Inflammatory macrophage treated with lipopolysaccharide for 1 hour (primary cell): ENCODE measurements around the gene NUP205.

Source experiments
- DNase-seq, 2 donors: peaks; one replicate each; pipeline ENCODE4 v3.0.0-alpha.2; 2020 to 2022

Gene NUP205, protein sequence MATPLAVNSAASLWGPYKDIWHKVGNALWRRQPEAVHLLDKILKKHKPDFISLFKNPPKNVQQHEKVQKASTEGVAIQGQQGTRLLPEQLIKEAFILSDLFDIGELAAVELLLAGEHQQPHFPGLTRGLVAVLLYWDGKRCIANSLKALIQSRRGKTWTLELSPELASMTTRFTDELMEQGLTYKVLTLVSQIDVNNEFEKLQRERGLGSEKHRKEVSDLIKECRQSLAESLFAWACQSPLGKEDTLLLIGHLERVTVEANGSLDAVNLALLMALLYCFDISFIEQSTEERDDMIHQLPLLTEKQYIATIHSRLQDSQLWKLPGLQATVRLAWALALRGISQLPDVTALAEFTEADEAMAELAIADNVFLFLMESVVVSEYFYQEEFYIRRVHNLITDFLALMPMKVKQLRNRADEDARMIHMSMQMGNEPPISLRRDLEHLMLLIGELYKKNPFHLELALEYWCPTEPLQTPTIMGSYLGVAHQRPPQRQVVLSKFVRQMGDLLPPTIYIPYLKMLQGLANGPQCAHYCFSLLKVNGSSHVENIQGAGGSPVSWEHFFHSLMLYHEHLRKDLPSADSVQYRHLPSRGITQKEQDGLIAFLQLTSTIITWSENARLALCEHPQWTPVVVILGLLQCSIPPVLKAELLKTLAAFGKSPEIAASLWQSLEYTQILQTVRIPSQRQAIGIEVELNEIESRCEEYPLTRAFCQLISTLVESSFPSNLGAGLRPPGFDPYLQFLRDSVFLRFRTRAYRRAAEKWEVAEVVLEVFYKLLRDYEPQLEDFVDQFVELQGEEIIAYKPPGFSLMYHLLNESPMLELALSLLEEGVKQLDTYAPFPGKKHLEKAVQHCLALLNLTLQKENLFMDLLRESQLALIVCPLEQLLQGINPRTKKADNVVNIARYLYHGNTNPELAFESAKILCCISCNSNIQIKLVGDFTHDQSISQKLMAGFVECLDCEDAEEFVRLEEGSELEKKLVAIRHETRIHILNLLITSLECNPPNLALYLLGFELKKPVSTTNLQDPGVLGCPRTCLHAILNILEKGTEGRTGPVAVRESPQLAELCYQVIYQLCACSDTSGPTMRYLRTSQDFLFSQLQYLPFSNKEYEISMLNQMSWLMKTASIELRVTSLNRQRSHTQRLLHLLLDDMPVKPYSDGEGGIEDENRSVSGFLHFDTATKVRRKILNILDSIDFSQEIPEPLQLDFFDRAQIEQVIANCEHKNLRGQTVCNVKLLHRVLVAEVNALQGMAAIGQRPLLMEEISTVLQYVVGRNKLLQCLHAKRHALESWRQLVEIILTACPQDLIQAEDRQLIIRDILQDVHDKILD (N-terminal part only)

DNA sequence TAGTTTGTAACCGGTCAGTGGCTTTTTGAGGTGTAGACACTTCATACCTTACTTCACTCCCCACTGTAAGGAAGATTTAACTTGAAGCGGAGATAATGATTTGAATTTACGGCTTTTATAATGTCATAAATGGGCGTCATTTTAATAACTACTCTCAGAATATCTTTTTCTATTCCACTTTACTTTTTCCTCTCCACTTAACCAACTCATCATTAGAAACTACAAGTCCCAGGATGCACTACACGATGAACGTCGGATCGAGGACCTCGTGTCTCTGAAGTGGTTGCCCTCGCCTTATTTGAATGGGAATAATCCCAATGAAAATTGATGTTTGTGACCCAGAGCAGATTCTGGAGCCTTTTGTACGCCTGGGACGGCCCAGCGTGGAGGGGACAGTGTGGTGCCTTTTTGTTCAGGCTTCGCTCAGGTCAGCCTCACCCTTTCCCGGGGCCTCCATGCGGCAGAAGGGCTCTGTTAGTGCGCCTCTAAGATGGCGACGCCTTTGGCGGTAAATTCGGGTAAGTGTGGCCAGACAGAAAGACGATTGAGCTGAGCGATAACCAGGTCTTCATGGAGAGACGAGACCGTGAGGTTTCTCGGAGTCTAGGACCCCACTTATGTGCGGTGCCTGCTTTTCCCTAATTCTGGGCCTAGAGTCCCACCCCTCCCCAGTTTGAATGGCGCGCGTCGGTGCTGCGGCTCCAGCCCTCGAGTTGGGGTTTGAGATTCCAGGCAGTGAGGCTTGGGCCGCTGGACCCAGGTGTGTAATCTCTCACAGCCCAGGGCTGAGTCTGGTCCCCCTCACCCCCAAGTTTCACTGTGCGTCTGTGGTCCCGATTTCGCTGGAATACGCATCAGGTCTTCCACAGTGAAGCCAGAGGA lies at the start of gene NUP205:
TSS of gene NUP205 (plus strand) at position 463 of the 882 bp plus-strand sequence. CDS start at position 491, 28 bp downstream.
- peak; percentile 66 to 84 for DNase-seq

GRCh38 chr7:135508883-135509588 lies 48.7 kb upstream of the NUP205 start:
- peak; percentile 18 to 35 for DNase-seq

DNA sequence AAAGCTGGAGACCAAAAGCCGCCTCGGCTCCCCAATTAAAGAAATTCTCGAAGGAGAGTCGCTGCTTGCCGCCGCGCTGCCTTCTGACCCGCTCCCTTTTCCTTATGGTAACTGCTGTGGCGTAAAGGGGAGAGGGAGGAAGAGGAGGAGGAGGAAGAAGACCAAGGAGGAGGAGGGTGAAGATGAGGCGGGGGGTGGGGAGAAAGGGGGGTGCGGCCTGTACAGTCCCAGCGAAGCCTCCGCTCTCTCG lies 48.2 kb upstream of the NUP205 start:
- peak in 1 of 2 donors; percentile 52 for DNase-seq

GRCh38 chr7:135509839-135510591 lies 47.7 kb upstream of the NUP205 start, which contains the start of gene CNOT4:
CNOT4 (minus strand) TSS chr7:135510102; CDS start chr7:135438331, 71,771 bp downstream.
- DNase-seq: peak; percentile 96

DNA sequence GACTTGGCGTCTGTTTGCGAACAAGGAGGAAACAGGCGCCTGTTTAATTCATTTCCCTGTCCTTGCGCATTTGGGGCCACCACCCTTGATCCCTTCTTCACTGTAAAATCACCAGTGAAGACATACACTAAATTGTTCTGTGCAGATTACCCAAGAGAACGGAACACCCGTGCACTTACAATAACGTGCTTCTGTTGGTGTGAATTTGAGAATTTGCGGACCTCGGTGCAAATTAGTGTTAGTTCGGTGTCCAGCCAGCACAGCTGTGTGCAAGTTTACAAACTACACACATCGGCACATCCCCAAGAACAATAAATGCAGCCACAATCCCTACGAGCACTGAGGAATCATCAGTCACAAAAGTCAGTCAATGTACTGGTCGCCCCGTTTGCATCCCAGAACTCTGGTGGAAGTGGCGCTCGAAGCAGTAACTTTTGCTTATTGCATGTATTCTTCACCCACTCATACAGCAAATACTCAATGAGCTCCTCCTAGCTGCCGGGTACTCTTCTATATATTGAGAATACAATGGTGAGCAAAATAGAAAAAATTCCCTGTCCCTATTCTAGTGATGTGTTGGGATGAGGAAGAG lies 47.0 kb upstream of the NUP205 start:
- DNase-seq: peak; percentile 19 to 45

- peak; percentile 76 to 91 for DNase-seq
Observed at GRCh38 chr7:135512135-135512887, 45.4 kb upstream of the NUP205 start.

GRCh38 chr7:135514856-135515255 lies 42.9 kb upstream of the NUP205 start:
- DNase-seq: no peak

DNA sequence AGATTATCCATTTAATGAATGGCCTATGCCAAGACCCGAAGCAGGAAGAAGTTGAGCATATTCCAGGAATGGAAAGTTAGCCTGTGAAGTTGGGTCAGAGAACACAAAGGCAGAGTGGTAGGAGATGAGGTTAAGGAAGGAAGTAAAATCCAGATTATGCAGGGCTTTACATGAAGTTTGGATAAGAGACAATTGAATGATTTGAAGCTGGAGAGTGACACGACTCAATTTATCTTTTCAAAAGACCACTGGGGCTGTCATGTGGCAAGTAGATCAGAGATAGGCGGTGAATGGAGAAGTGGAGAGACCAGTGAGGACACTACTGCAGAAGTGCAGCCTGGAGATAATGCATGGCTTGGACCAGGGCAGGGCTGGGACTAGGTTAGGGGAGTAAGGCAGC lies 40.7 kb upstream of the NUP205 start:
- no peak for DNase-seq

- DNase-seq: no peak
Observed at GRCh38 chr7:135518748-135519147, 39.0 kb upstream of the NUP205 start.

DNA sequence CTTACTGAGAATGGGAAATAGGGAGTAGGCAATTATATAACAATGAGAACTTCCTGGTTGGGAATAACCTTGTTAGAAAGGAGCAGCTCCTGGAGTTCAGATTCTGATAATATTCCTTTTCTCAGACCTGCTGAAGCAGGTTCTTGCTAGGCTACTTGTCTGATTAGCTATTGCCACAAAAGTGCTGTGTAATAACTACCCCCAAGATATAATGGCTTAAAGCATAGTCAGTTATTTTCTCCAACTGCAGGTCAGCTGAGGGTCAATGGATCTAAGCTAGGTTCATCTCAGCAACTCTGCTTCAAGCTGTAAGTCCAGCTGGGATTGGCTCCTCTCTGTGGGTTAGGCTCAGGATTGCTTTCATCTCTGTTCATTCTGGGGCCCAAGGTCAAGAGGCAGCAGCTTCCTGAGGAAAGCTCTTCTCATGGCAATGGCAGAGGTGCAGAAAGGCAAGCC lies 38.5 kb upstream of the NUP205 start:
- DNase-seq: no peak

DNA sequence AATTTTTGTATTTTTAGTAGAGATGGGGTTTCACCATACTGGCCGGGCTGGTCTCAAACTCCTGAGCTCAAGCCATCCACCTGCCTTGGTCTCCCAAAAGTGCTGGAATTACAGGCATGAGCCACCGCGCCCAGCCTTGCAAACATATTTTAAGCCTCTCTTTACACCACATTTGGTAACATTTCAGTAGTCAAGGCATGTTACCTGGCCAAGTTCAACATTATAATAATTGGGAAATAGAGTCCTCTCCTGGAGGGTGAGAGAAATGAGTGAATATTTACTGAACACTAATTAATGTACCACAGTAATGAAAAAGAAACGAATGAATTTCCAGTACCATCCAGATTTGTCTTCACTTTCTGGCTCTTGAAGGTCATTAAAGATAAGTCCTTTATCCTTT lies 37.8 kb upstream of the NUP205 start:
- no peak for DNase-seq

GRCh38 chr7:135522509-135522908 lies 35.2 kb upstream of the NUP205 start:
- DNase-seq: peak in 1 of 2 donors; percentile 34

GRCh38 chr7:135523146-135523545 lies 34.6 kb upstream of the NUP205 start:
- no peak for DNase-seq

DNA sequence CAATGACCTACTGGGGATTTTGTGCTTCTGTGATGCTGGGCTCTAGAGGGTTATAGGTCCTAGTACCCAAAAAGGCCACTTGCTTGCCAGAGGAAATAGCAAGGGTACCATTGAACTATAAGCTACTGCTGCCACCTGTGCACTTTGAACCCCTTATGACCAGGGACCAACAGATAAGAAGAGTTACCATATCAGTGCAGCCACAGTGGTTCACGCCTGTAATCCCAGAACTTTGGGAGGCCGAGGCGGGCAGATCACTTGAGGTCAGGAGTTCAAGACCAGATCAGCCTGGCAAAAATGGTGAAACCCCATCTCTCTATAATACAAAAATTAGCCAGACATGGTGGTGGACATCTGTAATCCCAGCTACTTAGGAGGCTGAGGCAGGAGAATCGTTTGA lies 32.3 kb upstream of the NUP205 start:
- DNase-seq: no peak

DNA sequence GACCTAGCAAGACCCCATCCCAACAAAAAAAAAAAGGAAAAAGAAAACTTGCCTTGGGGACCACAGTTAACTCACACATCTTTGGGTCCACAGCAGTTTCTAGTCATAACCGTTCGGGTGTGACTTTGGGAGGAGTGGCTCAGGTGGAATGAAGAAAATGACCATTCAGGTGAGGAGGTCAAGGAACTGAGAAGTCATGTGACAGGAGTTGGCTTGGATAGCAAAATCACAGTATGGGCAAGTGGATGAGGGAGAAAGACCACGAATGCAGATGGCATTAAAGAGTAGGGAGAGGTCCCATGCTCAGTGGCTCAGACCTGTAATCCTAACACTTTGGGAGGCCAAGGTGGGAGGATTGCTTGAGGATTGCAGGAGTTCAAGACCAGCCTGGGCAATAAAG lies 30.7 kb upstream of the NUP205 start:
- no peak for DNase-seq

GRCh38 chr7:135536150-135536549 lies 21.6 kb upstream of the NUP205 start:
- peak in 1 of 2 donors; percentile 20 for DNase-seq

- no peak for DNase-seq
Observed at GRCh38 chr7:135537453-135537852, 20.3 kb upstream of the NUP205 start.

GRCh38 chr7:135537905-135538304 lies 19.8 kb upstream of the NUP205 start:
- DNase-seq: peak; percentile 43 to 47

- DNase-seq: no peak
Observed at GRCh38 chr7:135538376-135538775, 19.3 kb upstream of the NUP205 start.
